HCT116 (cell line): Measurements from ENCODE around the gene SLC7A8. TPM values are rescaled to one million over a fixed set of nuclear protein-coding genes. Genes with fewer than 3 reads are reported as not detected.

ENCODE experiments used
- ATAC-seq: fragments of 200-7000 bp; cut with Tn5 transposase; 2 replicates; pipeline ENCODE4 v1.9.1; 2020; ENCODE audit warnings: mild to moderate bottlenecking, moderate library complexity
- BruUV-seq: library from RNA; stranded (reverse); fragments of 400-500 nt; replicated peaks from 2 replicates; lab custom pipeline; 2021; lab: Mats Ljungman, UMichigan
- CTCF ChIA-PET: fragments of 300-600 bp; sonication (Branson Sonifier 250); formaldehyde crosslinking; loops from one replicate; lab custom pipeline; 2021; ENCODE audit warnings: antibody characterized with exemption; lab: Charles Lee
- POLR2A ChIA-PET: fragments of 300-600, 350-600 bp; sonication (Branson Sonifier 250); formaldehyde crosslinking; loops from one replicate; lab custom pipeline; 2021; ENCODE audit warnings: antibody characterized with exemption; lab: Charles Lee
- RAD21 ChIA-PET, 2 experiments: fragments of 300-600 bp; sonication (Branson Sonifier 250); formaldehyde crosslinking; loops; one replicate each; lab custom pipeline; 2023; ENCODE audit warnings: low total read pairs in 2 of 2; ENCODE audit not compliant: uncharacterized antibody in 2 of 2, unreplicated experiment in 2 of 2, low non-redundant PET in 1 of 2; lab: Charles Lee
- DNase-seq: peaks from one replicate; pipeline ENCODE4 v3.0.0-alpha.2; 2010; ENCODE audit warnings: low read depth, low spot score
- H2AFZ ChIP-seq: fragments of 200-600 bp; shearing (Covaris generic), sonication (generic); 2 replicates; pipeline ENCODE4 v1.6.1; 2017; ENCODE audit warnings: low read depth, mixed run types, mixed read lengths, antibody characterized with exemption, low read length; ENCODE audit not compliant: poor library complexity, severe bottlenecking
- H3K27ac ChIP-seq: 2 replicates; pipeline ENCODE4 v1.5.1; 2012; ENCODE audit warnings: low read depth, low read length
- H3K27me3 ChIP-seq: fragments of 200-600 bp; sonication (generic); 2 replicates; pipeline ENCODE4 v1.6.1; 2016; ENCODE audit warnings: mixed run types, low read length, mixed read lengths; ENCODE audit not compliant: insufficient read depth
- H3K36me3 ChIP-seq, 2 experiments: fragments of 200-500 bp in 1 of 2; fragments of 200-600 bp in 1 of 2; sonication (Bioruptor generic) in 1 of 2; sonication (generic) in 1 of 2; 2 replicates each; pipeline versions ENCODE4 v1.5.1 to v1.6.1; 2014 to 2016; ENCODE audit warnings: low read length in 2 of 2, inconsistent platforms in 1 of 2, mixed read lengths in 1 of 2, mixed run types in 1 of 2; ENCODE audit not compliant: insufficient read depth in 2 of 2, control insufficient read depth in 1 of 2
- H3K4me1 ChIP-seq, 2 experiments: fragments of 200-600 bp in 1 of 2; sonication (generic) in 1 of 2; 2 replicates each; pipeline versions ENCODE4 v1.5.1 to v1.6.1; 2012 to 2017; ENCODE audit warnings: low read length in 2 of 2, inconsistent platforms in 1 of 2, mild to moderate bottlenecking in 1 of 2, mixed read lengths in 1 of 2, mixed run types in 1 of 2, moderate library complexity in 1 of 2; ENCODE audit not compliant: insufficient read depth in 2 of 2, control insufficient read depth in 1 of 2
- H3K4me2 ChIP-seq: fragments of 200-600 bp; sonication (generic); 2 replicates; pipeline ENCODE4 v1.6.1; 2017; ENCODE audit warnings: mixed run types, low read length, mixed read lengths
- H3K4me3 ChIP-seq, 2 experiments: fragments of 200-600 bp in 1 of 2; sonication (generic) in 1 of 2; replicated peaks in 1 of 2; 2 replicates each; pipeline ENCODE4 v1.5.1; 2011 to 2016; ENCODE audit warnings: low read length in 2 of 2, control low read depth in 1 of 2, low read depth in 1 of 2, mild to moderate bottlenecking in 1 of 2, mixed read lengths in 1 of 2, mixed run types in 1 of 2
- H3K79me2 ChIP-seq: fragments of 200-600 bp; sonication (generic); 2 replicates; pipeline ENCODE4 v1.6.1; 2017; ENCODE audit warnings: mild to moderate bottlenecking, mixed run types, low read length, moderate library complexity, mixed read lengths; ENCODE audit not compliant: insufficient read depth
- H3K9ac ChIP-seq: fragments of 200-600 bp; sonication (generic); 2 replicates; pipeline ENCODE4 v1.6.1; 2016; ENCODE audit warnings: low read length, mixed read lengths
- H3K9me2 ChIP-seq: fragments of 200-600 bp; sonication (generic), shearing (Covaris generic); 2 replicates; pipeline ENCODE4 v1.6.1; 2017; ENCODE audit warnings: mixed run types, mild to moderate bottlenecking, moderate library complexity; ENCODE audit not compliant: insufficient read depth
- H3K9me3 ChIP-seq, 2 experiments: fragments of 200-500 bp in 1 of 2; fragments of 200-600 bp in 1 of 2; sonication (Bioruptor generic) in 1 of 2; sonication (generic) in 1 of 2; 2 replicates each; pipeline ENCODE4 v1.6.1; 2014 to 2017; ENCODE audit warnings: low read length in 2 of 2, mixed read lengths in 2 of 2, inconsistent platforms in 1 of 2, low read depth in 1 of 2, mild to moderate bottlenecking in 1 of 2, mixed run types in 1 of 2, moderate library complexity in 1 of 2; ENCODE audit not compliant: control insufficient read depth in 1 of 2, insufficient read depth in 1 of 2
- H4K20me1 ChIP-seq: fragments of 200-600 bp; sonication (generic), shearing (Covaris generic); 2 replicates; pipeline ENCODE4 v1.6.1; 2017; ENCODE audit warnings: mixed run types, mild to moderate bottlenecking, moderate library complexity; ENCODE audit not compliant: insufficient read depth
- CBX3 ChIP-seq: IDR thresholded peaks from 2 replicates; pipeline ENCODE4 v1.6.1; 2012; ENCODE audit warnings: low read depth
- EGR1 ChIP-seq: IDR thresholded peaks from 2 replicates; pipeline ENCODE4 v1.6.1; 2012; ENCODE audit warnings: low read depth
- EZH2 ChIP-seq: fragments of 200-600 bp; sonication (generic); IDR thresholded peaks from 2 replicates; pipeline ENCODE4 v1.6.1; 2017; ENCODE audit warnings: antibody characterized with exemption, mixed run types
- FOSL1 ChIP-seq: IDR thresholded peaks from 2 replicates; pipeline ENCODE4 v1.6.1; 2012; ENCODE audit warnings: low read depth
- JUND ChIP-seq: IDR thresholded peaks from 2 replicates; pipeline ENCODE4 v1.6.1; 2012
- MAX ChIP-seq: IDR thresholded peaks from 2 replicates; pipeline ENCODE4 v1.6.1; 2012
- POLR2A ChIP-seq: IDR thresholded peaks from 2 replicates; pipeline ENCODE4 v1.7.0; 2011; ENCODE audit warnings: borderline replicate concordance; ENCODE audit not compliant: insufficient read depth, insufficient read length; ENCODE audit errors: extremely low read depth
- RAD21 ChIP-seq: IDR thresholded peaks from 2 replicates; pipeline ENCODE4 v1.6.1; 2012; ENCODE audit warnings: low read depth, mild to moderate bottlenecking
- SIN3A ChIP-seq: IDR thresholded peaks from 2 replicates; pipeline ENCODE4 v1.6.1; 2012; ENCODE audit warnings: low read depth
- SP1 ChIP-seq: IDR thresholded peaks from 2 replicates; pipeline ENCODE4 v1.6.1; 2012; ENCODE audit warnings: low read depth
- SRF ChIP-seq: IDR thresholded peaks from 2 replicates; pipeline ENCODE4 v1.6.1; 2012; ENCODE audit warnings: low read depth
- ZBTB33 ChIP-seq: IDR thresholded peaks from 2 replicates; pipeline ENCODE4 v1.6.1; 2011; ENCODE audit warnings: mild to moderate bottlenecking, low read length, moderate library complexity; ENCODE audit not compliant: insufficient replicate concordance; ENCODE audit errors: extremely low read depth
- ZFX ChIP-seq: fragments of 450-650 bp; IDR thresholded peaks from 2 replicates; pipeline ENCODE4 v1.6.1; 2017
- ZNF274 ChIP-seq: fragments of 200-500 bp; sonication (Bioruptor generic); IDR thresholded peaks from 2 replicates; pipeline ENCODE4 v1.6.1; 2014; ENCODE audit warnings: mild to moderate bottlenecking, low read depth, low read length, inconsistent platforms
- intact Hi-C: fragments of 100-400 bp; cut with micrococcal nuclease; formaldehyde crosslinking; loops from 2 replicates; pipeline ENCODE4 v1.10.0; 2022
- total RNA-seq: library from RNA; stranded (reverse); gene quantifications from one replicate; pipeline ENCODE4 v1.2.1, GENCODE V29; 2021; ENCODE audit not compliant: unreplicated experiment
- TF ChIP-seq, protein P1 (sequence below): IDR thresholded peaks from 2 replicates; pipeline ENCODE4 v1.6.1; 2012
- TF ChIP-seq, protein P2 (sequence below): IDR thresholded peaks from 2 replicates; pipeline ENCODE4 v1.6.1; 2012; ENCODE audit warnings: low read depth

Gene SLC7A8
- total RNA-seq, 1 experiment from 2014 or later = 5.3 TPM

- Histone ChIP-seq H3K9me2 (no peaks in the 10 kb centered on the region), H3K79me2 (no peaks in the 10 kb centered on the region), H3K27ac (no peak overlapping the region), H3K4me2 (no peak overlapping the region), H3K36me3 (no peaks in the 10 kb centered on the region), H3K27me3 (0 out of 2 replicates have a peak, but pooled peaks cover 2% of the 10 kb centered on the region), H3K9ac (no peak overlapping the region), H2AFZ (no peak overlapping the region), H3K9me3 (no peaks in the 10 kb centered on the region), H3K4me1 (no peaks in the 10 kb centered on the region), H4K20me1 (no peaks in the 10 kb centered on the region), H3K4me3 (no peak overlapping the region)
- BruUV-seq = no TSS peak
- intact Hi-C loops = no loop called here
- DNase-seq (no peak), ATAC-seq (no peak)
- ChIA-PET RAD21 (no interaction called here), POLR2A (no interaction called here), CTCF (no interaction called here)
- TF ChIP-seq POLR2A (no peak), JUND (no peak), SP1 (no peak), EGR1 (no peak), ZBTB33 (no peak), ZNF274 (no peak), FOSL1 (no peak), CBX3 (no peak), MAX (no peak), SIN3A (no peak), ZFX (no peak), RAD21 (no peak), SRF (no peak), EZH2 (no peak)
- TF ChIP-seq, protein P1, sequence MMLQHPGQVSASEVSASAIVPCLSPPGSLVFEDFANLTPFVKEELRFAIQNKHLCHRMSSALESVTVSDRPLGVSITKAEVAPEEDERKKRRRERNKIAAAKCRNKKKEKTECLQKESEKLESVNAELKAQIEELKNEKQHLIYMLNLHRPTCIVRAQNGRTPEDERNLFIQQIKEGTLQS = no peak
- TF ChIP-seq, protein P2, sequence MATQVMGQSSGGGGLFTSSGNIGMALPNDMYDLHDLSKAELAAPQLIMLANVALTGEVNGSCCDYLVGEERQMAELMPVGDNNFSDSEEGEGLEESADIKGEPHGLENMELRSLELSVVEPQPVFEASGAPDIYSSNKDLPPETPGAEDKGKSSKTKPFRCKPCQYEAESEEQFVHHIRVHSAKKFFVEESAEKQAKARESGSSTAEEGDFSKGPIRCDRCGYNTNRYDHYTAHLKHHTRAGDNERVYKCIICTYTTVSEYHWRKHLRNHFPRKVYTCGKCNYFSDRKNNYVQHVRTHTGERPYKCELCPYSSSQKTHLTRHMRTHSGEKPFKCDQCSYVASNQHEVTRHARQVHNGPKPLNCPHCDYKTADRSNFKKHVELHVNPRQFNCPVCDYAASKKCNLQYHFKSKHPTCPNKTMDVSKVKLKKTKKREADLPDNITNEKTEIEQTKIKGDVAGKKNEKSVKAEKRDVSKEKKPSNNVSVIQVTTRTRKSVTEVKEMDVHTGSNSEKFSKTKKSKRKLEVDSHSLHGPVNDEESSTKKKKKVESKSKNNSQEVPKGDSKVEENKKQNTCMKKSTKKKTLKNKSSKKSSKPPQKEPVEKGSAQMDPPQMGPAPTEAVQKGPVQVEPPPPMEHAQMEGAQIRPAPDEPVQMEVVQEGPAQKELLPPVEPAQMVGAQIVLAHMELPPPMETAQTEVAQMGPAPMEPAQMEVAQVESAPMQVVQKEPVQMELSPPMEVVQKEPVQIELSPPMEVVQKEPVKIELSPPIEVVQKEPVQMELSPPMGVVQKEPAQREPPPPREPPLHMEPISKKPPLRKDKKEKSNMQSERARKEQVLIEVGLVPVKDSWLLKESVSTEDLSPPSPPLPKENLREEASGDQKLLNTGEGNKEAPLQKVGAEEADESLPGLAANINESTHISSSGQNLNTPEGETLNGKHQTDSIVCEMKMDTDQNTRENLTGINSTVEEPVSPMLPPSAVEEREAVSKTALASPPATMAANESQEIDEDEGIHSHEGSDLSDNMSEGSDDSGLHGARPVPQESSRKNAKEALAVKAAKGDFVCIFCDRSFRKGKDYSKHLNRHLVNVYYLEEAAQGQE = no peak
Measured at GRCh38 chr14:23163830-23164229, 19.6 kb downstream of the SLC7A8 start.
